HG02840 (cell line): ENCODE data around the gene MBD3L2.
"Not testable (repeated sequence)": the region's sequence is repeated elsewhere in the genome, so short reads cannot be mapped to it uniquely, and the experiment has no call there.

Experiments
- ATAC-seq: cut with Tn5 transposase; IDR thresholded peaks from one replicate; pipeline ENCODE4 v1.9.1; 2021; ENCODE audit warnings: mild to moderate bottlenecking, moderate library complexity, moderate number of reproducible peaks; ENCODE audit not compliant: unreplicated experiment, low FRiP score

The MBD3L2 gene

GRCh38 chr19:7049021-7049420 is at the start of gene MBD3L2:
Gene MBD3L2, plus strand, starts transcription at chr19:7049321. Its CDS starts 53 bp downstream, at chr19:7049374.
- not testable (repeated sequence) for ATAC-seq

- no peak for ATAC-seq
Observed at GRCh38 chr19:6999933-7000332, 49.2 kb upstream of the MBD3L2 start.

GRCh38 chr19:7000333-7000732 is 48.8 kb upstream of the MBD3L2 start:
- no peak for ATAC-seq

- no peak for ATAC-seq
Observed at GRCh38 chr19:7000816-7001215, 48.3 kb upstream of the MBD3L2 start.

- ATAC-seq: no peak
Observed at GRCh38 chr19:7004313-7004931, 44.7 kb upstream of the MBD3L2 start.

GRCh38 chr19:7006135-7006704 is 42.9 kb upstream of the MBD3L2 start:
- ATAC-seq: no peak

GRCh38 chr19:7007859-7008258 is 41.3 kb upstream of the MBD3L2 start:
- ATAC-seq: no peak

- no peak for ATAC-seq
Observed at GRCh38 chr19:7010722-7011593, 38.2 kb upstream of the MBD3L2 start.

- no peak for ATAC-seq
Observed at GRCh38 chr19:7013678-7014077, 35.4 kb upstream of the MBD3L2 start.

- no peak for ATAC-seq
Observed at GRCh38 chr19:7018828-7019227, 30.3 kb upstream of the MBD3L2 start.

- ATAC-seq: not testable (repeated sequence)
Observed at GRCh38 chr19:7021331-7021730, 27.8 kb upstream of the MBD3L2 start, which contains the start of gene MBD3L2B. Gene MBD3L2B, minus strand, starts transcription at chr19:7021431. Its CDS starts 34 bp downstream, at chr19:7021397.

- not testable (repeated sequence) for ATAC-seq
Observed at GRCh38 chr19:7028790-7029189, 20.3 kb upstream of the MBD3L2 start.

- ATAC-seq: not testable (repeated sequence)
Observed at GRCh38 chr19:7030278-7030677, 18.8 kb upstream of the MBD3L2 start, which contains the start of gene MBD3L5. Gene MBD3L5, plus strand, starts transcription at chr19:7030578. Its CDS starts 34 bp downstream, at chr19:7030612.

- ATAC-seq: not testable (repeated sequence)
Observed at GRCh38 chr19:7040079-7040478, 9.0 kb upstream of the MBD3L2 start, which contains the start of gene MBD3L4. Gene MBD3L4, minus strand, starts transcription at chr19:7040179. Its CDS starts 35 bp downstream, at chr19:7040144.

GRCh38 chr19:7041563-7041962 is 7.6 kb upstream of the MBD3L2 start:
- not testable (repeated sequence) for ATAC-seq

GRCh38 chr19:7051421-7051820 is 2.3 kb downstream of the MBD3L2 start:
- ATAC-seq: not testable (repeated sequence)

- ATAC-seq: not testable (repeated sequence)
Observed at GRCh38 chr19:7052896-7053295, 3.8 kb downstream of the MBD3L2 start.

GRCh38 chr19:7054635-7055368 is 5.7 kb downstream of the MBD3L2 start:
- ATAC-seq: not testable (repeated sequence)

- ATAC-seq: not testable (repeated sequence)
Observed at GRCh38 chr19:7055679-7056078, 6.6 kb downstream of the MBD3L2 start.

- ATAC-seq: not testable (repeated sequence)
Observed at GRCh38 chr19:7056371-7056770, 7.2 kb downstream of the MBD3L2 start.
